Measurements from ENCODE around the gene C6orf62.
"Not testable (repeated sequence)": the region's sequence is repeated elsewhere in the genome, so short reads cannot be mapped to it uniquely, and the experiment has no call there.

DNA sequence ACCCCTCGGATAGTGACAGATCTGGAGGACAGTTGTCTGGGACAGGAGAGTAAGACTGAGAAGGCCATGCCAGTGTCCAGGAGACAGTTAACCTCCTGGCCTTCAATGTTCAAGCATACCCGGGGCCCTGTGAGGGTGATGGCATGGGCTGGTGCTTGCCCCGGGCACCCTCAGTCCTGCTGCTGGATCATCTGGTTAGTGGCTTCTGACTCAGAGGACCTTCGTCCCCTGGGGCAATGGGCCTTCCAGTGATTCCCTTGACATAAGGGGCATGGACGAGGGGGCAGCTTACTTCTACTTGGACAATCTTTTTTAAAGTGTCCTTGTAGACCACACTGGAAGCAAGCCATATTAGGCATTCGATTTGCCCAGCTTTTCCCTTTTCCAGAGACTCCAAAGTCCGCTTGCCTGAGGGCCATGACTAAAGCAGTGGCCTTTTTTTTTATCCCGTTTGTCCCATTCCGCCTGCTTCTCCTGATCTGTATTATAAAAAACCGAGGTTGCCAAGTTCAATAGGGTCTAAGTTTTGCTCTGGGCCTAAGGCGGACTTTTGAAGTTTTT lies 40.1 kb downstream of the C6orf62 start:
- not testable (repeated sequence) for TF ChIP-seq POLR2A (IDR thresholded peaks at IDR 0.05; ENCODE audit: low read depth, low read length)
- TF ChIP-seq, protein P1, sequence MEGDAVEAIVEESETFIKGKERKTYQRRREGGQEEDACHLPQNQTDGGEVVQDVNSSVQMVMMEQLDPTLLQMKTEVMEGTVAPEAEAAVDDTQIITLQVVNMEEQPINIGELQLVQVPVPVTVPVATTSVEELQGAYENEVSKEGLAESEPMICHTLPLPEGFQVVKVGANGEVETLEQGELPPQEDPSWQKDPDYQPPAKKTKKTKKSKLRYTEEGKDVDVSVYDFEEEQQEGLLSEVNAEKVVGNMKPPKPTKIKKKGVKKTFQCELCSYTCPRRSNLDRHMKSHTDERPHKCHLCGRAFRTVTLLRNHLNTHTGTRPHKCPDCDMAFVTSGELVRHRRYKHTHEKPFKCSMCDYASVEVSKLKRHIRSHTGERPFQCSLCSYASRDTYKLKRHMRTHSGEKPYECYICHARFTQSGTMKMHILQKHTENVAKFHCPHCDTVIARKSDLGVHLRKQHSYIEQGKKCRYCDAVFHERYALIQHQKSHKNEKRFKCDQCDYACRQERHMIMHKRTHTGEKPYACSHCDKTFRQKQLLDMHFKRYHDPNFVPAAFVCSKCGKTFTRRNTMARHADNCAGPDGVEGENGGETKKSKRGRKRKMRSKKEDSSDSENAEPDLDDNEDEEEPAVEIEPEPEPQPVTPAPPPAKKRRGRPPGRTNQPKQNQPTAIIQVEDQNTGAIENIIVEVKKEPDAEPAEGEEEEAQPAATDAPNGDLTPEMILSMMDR (IDR thresholded peaks at IDR 0.05; ENCODE audit: extremely low read depth in 1 of 2, insufficient read depth in 1 of 2, low read depth in 1 of 2, low read length in 2 of 2): not testable (repeated sequence)
